GM12891 (cell line): ENCODE data around the gene MTMR4.

Experiments
- PAX5 ChIP-seq: IDR thresholded peaks from 2 replicates; pipeline ENCODE4 v1.6.1; 2011; ENCODE audit warnings: low read length, moderate library complexity, mild to moderate bottlenecking; ENCODE audit not compliant: insufficient read depth, severe bottlenecking
- POLR2A ChIP-seq: IDR thresholded peaks from 2 replicates; pipeline ENCODE4 v1.6.1; 2011; ENCODE audit warnings: low read depth, low read length, control low read depth
- POLR2AphosphoS5 ChIP-seq: IDR thresholded peaks from 2 replicates; pipeline ENCODE4 v1.6.1; 2011; ENCODE audit warnings: low read depth, low read length, control low read depth
- POU2F2 ChIP-seq: IDR thresholded peaks from 2 replicates; pipeline ENCODE4 v1.6.1; 2011; ENCODE audit warnings: low read depth, mild to moderate bottlenecking, control low read depth, low read length, moderate library complexity
- SPI1 ChIP-seq: IDR thresholded peaks from 2 replicates; pipeline ENCODE4 v1.6.1; 2011; ENCODE audit warnings: low read depth, low read length, control low read depth
- TAF1 ChIP-seq: IDR thresholded peaks from 2 replicates; pipeline ENCODE4 v1.6.1; 2011; ENCODE audit warnings: low read depth, low read length, control low read depth

- TF ChIP-seq POLR2A (no peak), POLR2AphosphoS5 (no peak), TAF1 (no peak), SPI1 (no peak), PAX5 (no peak), POU2F2 (no peak)
Measured at GRCh38 chr17:58491510-58492045, 22.9 kb downstream of the MTMR4 start.
